Natural killer cell (primary cell): ENCODE results near the gene OR4C12. TPM values are rescaled to one million over a fixed set of nuclear protein-coding genes. Genes with fewer than 3 reads are reported as not detected.
"Not testable (repeated sequence)": the region's sequence is repeated elsewhere in the genome, so short reads cannot be mapped to it uniquely, and the experiment has no call there.

ENCODE experiments used
- ATAC-seq, 3 donors: fragments of 150-1000 bp in 2 of 3; fragments of 200-7000 bp in 1 of 3; cut with Tn5 transposase; 1 replicate in 1 of 3; 2 replicates in 2 of 3; pipeline ENCODE4 v1.10.0; 2021; ENCODE audit warnings: mild to moderate bottlenecking in 2 of 3, moderate library complexity in 2 of 3
- DNase-seq, 2 donors: peaks; one replicate each; pipeline versions ENCODE4 v3.0.0 to v3.0.0-alpha.2; 2013 to 2021; ENCODE audit warnings: mixed read lengths in 1 of 2
- H3K27ac ChIP-seq: one replicate; pipeline ENCODE4 v1.5.1; 2013; ENCODE audit warnings: mild to moderate bottlenecking, low read length
- H3K27me3 ChIP-seq: one replicate; pipeline ENCODE4 v1.6.1; 2013; ENCODE audit warnings: low read length; ENCODE audit not compliant: control insufficient read depth, insufficient read depth
- H3K36me3 ChIP-seq: one replicate; pipeline ENCODE4 v1.6.1; 2013; ENCODE audit warnings: low read length; ENCODE audit not compliant: control insufficient read depth, insufficient read depth
- H3K4me1 ChIP-seq: one replicate; pipeline ENCODE4 v1.6.1; 2013; ENCODE audit warnings: low read length; ENCODE audit not compliant: control insufficient read depth, insufficient read depth
- H3K4me3 ChIP-seq: one replicate; pipeline ENCODE4 v1.5.1; 2013; ENCODE audit warnings: low read length
- H3K9me3 ChIP-seq: one replicate; pipeline ENCODE4 v1.6.1; 2013; ENCODE audit warnings: low read length; ENCODE audit not compliant: control insufficient read depth, insufficient read depth
- H3K27ac Mint-ChIP-seq, 2 donors: one replicate each; pipeline ENCODE4 v1.8.0; 2022; ENCODE audit warnings: mild to moderate bottlenecking in 2 of 2, mixed read lengths in 2 of 2, moderate library complexity in 1 of 2
- H3K27me3 Mint-ChIP-seq, 2 donors: one replicate each; pipeline ENCODE4 v1.8.0; 2022; ENCODE audit warnings: low read depth in 2 of 2, mixed read lengths in 2 of 2
- H3K36me3 Mint-ChIP-seq: one replicate; pipeline ENCODE4 v1.8.0; 2022; ENCODE audit warnings: mixed read lengths
- H3K4me1 Mint-ChIP-seq, 2 donors: one replicate each; pipeline ENCODE4 v1.8.0; 2022; ENCODE audit warnings: mixed read lengths in 2 of 2
- H3K4me3 Mint-ChIP-seq: one replicate; pipeline ENCODE4 v1.8.0; 2022; ENCODE audit warnings: mild to moderate bottlenecking, moderate library complexity, mixed read lengths
- H3K9me3 Mint-ChIP-seq, 2 donors: one replicate each; pipeline ENCODE4 v1.8.0; 2022; ENCODE audit warnings: mixed read lengths in 2 of 2
- CTCF ChIP-seq: fragments of 200-600 bp; IDR thresholded peaks from one replicate; pipeline ENCODE4 v1.8.0; 2022; ENCODE audit warnings: antibody characterized with exemption
- WGBS: methylation state at CpG from one replicate; pipeline ENCODE4 v1.1.7; 2013; ENCODE audit warnings: missing lambda C conversion rate; ENCODE audit not compliant: insufficient coverage; 5-methylcytosine and 5-hydroxymethylcytosine counted together
- intact Hi-C: fragments of 100-400 bp; cut with micrococcal nuclease; formaldehyde crosslinking; loops from one replicate; pipeline ENCODE4 v1.14.2; 2022
- total RNA-seq, 4 donors: library from RNA; stranded (reverse); fragments of 120-200 nt in 1 of 4; gene quantifications; one replicate each; pipeline versions ENCODE4 v1.2.3 to v1.2.4, GENCODE V29; 2013 to 2022

Gene OR4C12
- total RNA-seq, 3 donors from 2014 or later (not counting 1 experiment from before 2014, with no cell fraction given) = not detected

GRCh38 chr11:49952091-49952490 is 30.2 kb downstream of the OR4C12 start, which contains the start of gene OR4C13:
Gene OR4C13, plus strand, starts transcription at chr11:49952391. Its CDS starts 32 bp downstream, at chr11:49952423.
- Mint-ChIP-seq H3K4me1 (no peaks in the 10 kb centered on the region), H3K36me3 (no peaks in the 10 kb centered on the region), H3K27ac (no peak within 1 kb of the TSS), H3K9me3 (peaks cover 10 to 15% of the 10 kb centered on the region in 2 donors), H3K4me3 (no peak within 1 kb of the TSS), H3K27me3 (no peaks in the 10 kb centered on the region)
- intact Hi-C loops = no loop called here
- H3K27ac ChIP-seq = no peak within 1 kb of the TSS
- TF ChIP-seq CTCF = no peak
- no peaks in the 10 kb centered on the region for H3K4me1 ChIP-seq
- peaks cover 8% of the 10 kb centered on the region for H3K9me3 ChIP-seq
- H3K36me3 ChIP-seq = no peaks in the 10 kb centered on the region
- no peak within 1 kb of the TSS for H3K4me3 ChIP-seq
- H3K27me3 ChIP-seq = no peaks in the 10 kb centered on the region
- WGBS = no CpG with 5 or more reads among the region's 1 CpG
- ATAC-seq = no peak
- DNase-seq = no peak

- H3K27ac ChIP-seq, DNase-seq, H3K27me3 ChIP-seq, H3K4me1 ChIP-seq, H3K36me3 ChIP-seq, ATAC-seq, intact Hi-C loops, H3K9me3 ChIP-seq, H3K36me3 Mint-ChIP-seq, H3K27ac Mint-ChIP-seq, H3K4me3 Mint-ChIP-seq, H3K4me3 ChIP-seq, H3K27me3 Mint-ChIP-seq, H3K4me1 Mint-ChIP-seq: not testable (repeated sequence)
- H3K9me3 Mint-ChIP-seq = peaks cover 16 to 18% of the 10 kb centered on the region in 2 donors
- 29% methylated on average over 1 of the region's 1 CpG for WGBS
Measured at GRCh38 chr11:49948701-49949100, 33.6 kb downstream of the OR4C12 start.

Other genes starting within 250 kb of the OR4C12 start
- not detected for gene OR4C13, start 30.1 kb downstream of the OR4C12 start, total RNA-seq
- not detected for gene OR4C45, start 50.3 kb upstream of the OR4C12 start, total RNA-seq